ENCODE results near the gene SPTBN1.

SPTBN1 gene

DNA sequence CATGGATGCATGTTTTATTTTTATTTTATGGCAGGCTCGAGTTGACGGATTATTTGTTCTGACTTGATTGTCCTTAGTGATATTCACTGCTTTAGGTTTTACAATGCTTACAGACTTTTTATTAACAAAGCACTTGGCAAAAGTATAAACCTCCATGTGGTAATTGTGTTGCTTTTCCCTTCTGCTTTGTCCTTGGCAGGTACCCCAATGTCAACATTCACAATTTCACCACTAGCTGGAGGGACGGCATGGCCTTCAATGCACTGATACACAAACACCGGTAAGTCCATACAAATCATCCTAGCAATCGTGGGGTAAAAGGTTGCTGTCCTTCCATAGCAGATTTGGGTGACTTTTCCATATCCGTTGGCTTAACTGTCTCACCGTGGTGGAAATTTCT lies 161.3 kb downstream of the SPTBN1 start:
- FAIRE-seq, result no peak

DNA sequence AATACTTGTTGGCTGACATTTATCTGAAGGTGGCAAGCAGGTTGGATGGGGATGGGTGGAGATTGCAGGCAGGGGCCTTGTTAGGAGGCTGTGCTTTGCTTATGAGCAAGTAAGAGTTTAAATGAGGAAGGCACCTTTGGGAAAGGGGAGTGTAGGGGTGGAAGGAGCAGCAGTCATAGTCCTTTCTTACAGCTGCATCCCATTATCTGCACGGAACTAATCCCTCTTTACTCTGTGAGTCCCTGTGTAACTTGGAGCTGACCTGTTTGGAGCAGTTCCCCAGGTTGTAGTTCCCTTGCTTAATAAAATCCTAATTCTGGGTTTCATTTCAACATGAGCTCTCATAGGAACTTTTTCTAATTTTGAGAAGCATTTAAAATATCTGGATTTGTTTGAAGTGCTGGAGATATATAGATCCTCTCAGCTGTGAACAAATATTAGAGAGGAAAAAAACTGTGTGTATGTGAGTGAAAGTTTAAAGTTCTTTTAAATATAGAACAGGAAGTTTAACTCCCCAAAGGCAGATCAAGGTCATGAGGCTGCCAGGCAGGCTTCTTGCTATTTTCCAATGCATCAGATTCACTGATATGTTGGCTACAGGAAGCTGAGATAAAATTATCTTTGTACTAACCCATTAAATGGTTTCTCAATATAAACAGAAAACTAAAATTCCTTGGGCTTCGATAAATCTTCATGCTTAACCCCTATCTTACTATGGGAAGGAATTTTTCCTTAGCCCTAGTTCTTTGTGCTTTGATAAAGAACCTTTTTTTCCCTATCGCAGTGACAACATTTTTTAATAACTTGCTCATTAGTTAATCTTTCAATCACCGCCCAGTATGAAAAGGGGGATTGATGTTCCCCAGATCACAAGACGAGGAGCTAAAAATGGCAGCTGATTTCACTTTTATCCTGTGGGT lies 162.8 kb downstream of the SPTBN1 start:
- no peak for FAIRE-seq

DNA sequence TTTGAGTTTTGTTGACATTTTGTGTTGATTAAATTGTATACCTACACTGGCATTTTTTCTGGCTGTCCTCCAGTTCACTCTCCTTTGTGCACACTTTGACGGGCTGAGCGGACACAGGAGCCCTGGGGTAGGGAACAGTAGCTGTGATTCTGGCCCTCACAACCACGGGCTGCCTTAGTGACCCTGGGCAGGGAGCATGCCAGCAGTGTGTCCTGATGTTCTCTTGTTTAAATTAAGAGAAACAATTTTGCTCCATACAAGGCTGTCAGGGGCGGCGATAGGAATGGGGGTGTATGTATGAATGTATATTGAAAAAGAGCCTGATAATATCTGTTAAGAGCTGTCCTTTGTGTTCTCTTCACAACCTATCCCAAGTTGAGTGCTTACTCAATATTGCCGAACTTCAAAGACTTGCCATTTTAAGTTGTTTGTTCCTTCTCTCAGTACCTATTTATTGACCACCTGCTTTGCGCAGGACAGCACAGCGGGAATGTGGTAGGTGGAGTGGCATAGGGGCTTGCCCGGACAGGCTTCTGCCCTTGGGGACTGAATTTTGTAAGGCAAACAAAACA lies 163.6 kb downstream of the SPTBN1 start:
- no peak for FAIRE-seq

DNA sequence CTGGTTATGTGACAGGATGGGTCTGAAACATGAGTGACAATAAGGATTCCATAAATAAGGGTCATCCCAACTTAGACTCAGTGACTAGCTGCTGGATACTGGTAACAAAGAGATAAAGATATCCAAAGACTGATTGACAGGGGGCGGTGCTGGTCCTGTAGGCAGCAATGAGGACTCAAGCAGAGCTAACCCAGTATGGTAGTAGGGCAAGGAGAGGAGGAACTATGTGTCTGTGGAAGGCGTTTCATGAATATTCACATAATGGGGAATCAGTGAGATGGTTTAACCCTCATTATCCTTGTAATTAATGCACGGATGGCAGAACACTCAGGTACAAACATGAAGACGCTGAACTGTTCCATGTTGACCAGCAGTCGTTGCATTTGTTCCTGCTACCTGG lies 164.8 kb downstream of the SPTBN1 start:
- no peak for FAIRE-seq

DNA sequence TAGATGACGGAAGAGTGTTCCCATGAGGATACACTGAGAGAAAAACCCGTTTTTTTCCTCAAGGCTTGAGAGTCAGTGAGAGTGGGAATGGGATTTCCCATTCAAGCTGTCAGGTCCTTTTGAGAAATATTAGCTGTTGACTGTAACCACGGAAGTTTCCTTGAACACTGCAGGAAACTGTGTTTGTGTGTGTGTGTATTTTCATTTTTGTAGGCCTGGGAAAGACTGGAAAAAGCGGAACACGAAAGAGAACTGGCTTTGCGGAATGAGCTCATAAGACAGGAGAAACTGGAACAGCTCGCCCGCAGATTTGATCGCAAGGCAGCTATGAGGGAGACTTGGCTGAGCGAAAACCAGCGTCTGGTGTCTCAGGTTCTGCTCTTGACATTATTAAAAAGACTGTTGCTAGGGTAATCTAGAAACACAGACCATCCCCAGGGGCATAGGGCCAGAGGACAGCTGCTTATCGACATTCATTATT lies 168.5 kb downstream of the SPTBN1 start:
- FAIRE-seq, result no peak

DNA sequence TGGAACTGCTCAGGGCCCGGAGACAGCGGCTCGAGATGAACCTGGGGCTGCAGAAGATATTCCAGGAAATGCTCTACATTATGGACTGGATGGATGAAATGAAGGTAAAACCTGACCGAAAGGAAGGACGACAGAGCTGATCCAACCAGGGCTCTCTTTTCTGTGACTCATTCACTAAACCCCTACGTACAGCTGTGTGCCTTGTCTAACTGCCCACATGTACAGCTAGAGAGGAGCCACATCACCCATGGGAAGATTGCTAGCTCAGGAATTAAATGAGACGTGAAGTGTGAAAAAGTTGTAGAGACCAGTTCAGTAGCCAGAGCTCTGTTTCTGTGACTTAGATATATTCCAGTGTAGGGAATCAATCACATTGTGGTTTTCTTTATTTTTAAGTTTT lies 170.0 kb downstream of the SPTBN1 start:
- no peak for FAIRE-seq

DNA sequence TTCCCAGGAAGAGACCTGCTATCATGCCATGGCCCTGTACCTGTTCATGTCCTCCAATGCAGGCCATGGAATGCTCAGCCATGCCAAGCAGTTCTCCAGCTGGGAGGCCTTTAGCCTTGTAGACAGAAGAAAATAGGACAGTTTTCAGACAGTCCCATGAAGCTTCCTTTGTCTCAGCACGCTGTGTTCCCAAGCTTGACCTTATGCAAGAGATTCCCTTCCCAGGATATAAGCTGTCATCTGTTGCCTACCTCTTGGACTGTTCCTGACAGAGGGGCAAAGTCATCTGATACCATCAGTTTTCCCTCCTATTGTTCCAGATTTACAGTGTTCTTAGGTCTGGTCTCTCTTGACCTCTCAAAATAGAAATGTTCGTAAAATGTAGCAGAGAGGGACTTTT lies 170.8 kb downstream of the SPTBN1 start:
- FAIRE-seq, result no peak

DNA sequence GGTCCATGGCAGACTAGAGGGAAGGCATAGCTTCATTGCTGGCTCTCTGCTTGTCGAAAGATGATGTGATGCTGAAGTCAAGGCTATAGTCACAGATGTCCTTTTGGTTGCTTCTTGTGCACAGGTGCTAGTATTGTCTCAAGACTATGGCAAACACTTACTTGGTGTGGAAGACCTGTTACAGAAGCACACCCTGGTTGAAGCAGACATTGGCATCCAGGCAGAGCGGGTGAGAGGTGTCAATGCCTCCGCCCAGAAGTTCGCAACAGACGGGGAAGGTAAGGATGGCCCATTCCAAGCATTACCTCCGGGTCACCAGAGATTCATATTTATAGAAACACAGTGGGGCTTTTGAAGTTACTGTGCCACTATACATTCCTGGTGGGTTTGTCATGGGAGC lies 171.8 kb downstream of the SPTBN1 start:
- FAIRE-seq, result no peak

DNA sequence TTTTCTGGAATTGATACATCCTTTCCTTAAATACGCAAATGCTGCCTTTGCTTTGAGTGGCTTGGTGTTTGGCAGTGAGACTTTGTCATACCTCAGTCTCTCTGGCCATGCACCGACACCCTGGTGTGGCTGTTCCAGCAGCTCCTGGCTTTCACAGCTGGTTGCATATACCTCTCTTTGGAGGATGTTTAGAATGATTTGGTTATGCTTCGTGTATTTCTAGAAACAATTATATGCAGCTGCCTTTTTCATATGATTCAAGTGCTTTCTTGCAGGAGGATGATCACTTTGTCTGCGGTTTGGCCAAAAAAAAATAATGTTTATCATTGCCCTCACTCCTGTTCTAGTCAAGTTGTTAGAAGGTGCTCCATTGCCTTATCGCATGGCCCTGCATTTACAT lies 172.3 kb downstream of the SPTBN1 start:
- FAIRE-seq, result no peak

DNA sequence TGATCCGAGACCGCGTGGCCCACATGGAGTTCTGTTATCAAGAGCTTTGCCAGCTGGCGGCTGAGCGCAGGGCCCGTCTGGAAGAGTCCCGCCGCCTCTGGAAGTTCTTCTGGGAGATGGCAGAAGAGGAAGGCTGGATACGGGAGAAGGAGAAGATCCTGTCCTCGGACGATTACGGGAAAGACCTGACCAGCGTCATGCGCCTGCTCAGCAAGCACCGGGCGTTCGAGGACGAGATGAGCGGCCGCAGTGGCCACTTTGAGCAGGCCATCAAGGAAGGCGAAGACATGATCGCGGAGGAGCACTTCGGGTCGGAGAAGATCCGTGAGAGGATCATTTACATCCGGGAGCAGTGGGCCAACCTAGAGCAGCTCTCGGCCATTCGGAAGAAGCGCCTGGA lies 172.8 kb downstream of the SPTBN1 start:
- FAIRE-seq, result no peak

DNA sequence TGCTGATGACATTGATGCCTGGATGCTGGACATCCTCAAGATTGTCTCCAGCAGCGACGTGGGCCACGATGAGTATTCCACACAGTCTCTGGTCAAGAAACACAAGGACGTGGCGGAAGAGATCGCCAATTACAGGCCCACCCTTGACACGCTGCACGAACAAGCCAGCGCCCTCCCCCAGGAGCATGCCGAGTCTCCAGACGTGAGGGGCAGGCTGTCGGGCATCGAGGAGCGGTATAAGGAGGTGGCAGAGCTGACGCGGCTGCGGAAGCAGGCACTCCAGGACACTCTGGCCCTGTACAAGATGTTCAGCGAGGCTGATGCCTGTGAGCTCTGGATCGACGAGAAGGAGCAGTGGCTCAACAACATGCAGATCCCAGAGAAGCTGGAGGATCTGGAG lies 173.3 kb downstream of the SPTBN1 start:
- FAIRE-seq, result no peak

DNA sequence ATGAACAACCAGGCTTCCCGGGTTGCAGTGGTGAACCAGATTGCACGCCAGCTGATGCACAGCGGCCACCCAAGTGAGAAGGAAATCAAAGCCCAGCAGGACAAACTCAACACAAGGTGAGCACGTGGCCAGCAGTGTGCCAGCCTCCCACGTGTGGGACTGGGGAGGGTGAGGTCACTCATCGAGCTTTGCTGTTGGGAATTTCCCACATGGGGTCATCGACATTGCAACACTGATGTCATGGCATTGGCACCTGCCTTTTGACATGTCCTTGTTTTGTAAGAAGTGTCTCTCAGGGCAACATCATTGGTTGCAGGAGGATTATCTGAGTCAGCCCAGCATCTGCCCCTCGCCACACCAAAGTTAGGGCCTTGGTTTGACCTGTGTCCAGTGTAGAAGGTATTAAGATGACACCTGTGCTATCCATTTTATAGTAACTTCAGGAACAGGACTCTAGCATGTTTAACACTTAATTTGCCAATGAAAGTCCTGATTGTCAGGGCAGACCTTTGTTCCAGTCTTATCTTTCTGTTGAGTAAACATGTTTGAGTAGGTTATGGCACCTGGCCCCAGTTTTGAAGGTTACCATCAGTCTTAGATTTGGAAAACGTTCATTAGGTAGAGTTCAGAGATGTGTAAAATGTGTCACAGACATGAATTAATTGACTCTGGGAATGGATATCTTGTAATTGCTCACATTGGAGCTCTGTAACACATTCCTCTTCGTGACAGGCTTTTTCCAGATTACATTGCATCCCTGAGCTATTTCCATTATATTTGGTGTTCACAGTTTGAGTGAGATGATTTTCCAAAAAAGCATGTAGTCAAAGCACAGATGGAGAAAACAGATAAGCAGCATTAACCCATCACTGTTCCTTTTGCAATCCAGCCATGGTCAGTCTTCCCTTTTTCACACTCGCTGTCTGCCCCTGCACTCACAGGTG lies 174.1 kb downstream of the SPTBN1 start:
- FAIRE-seq, result no peak

DNA sequence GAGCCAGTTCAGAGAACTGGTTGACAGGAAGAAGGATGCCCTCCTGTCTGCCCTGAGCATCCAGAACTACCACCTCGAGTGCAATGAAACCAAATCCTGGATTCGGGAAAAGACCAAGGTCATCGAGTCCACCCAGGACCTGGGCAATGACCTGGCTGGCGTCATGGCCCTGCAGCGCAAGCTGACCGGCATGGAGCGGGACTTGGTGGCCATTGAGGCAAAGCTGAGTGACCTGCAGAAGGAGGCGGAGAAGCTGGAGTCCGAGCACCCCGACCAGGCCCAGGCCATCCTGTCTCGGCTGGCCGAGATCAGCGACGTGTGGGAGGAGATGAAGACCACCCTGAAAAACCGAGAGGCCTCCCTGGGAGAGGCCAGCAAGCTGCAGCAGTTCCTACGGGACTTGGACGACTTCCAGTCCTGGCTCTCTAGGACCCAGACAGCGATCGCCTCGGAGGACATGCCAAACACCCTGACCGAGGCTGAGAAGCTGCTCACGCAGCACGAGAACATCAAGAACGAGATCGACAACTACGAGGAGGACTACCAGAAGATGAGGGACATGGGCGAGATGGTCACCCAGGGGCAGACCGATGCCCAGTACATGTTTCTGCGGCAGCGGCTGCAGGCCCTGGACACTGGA lies 174.9 kb downstream of the SPTBN1 start:
- no peak for FAIRE-seq

DNA sequence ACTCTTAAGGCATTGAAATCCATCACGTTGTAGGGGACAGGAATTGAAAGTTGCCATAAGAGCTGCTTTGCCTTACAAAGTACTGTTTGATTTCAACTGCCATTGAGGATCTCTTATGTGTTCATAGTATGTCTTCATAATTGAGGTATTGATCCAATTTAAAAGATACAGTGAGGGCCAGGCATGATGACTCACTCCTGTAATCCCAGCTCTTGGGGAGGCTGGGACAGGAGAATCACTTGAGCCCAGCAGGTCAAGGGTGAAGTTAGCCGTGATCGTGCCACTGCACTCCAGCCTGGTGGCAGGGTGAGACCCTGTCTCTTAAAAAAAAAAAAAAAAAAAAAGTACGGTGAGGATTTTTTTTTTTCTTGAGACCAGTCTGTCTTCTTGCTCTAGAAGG lies 175.6 kb downstream of the SPTBN1 start:
- FAIRE-seq, result no peak

DNA sequence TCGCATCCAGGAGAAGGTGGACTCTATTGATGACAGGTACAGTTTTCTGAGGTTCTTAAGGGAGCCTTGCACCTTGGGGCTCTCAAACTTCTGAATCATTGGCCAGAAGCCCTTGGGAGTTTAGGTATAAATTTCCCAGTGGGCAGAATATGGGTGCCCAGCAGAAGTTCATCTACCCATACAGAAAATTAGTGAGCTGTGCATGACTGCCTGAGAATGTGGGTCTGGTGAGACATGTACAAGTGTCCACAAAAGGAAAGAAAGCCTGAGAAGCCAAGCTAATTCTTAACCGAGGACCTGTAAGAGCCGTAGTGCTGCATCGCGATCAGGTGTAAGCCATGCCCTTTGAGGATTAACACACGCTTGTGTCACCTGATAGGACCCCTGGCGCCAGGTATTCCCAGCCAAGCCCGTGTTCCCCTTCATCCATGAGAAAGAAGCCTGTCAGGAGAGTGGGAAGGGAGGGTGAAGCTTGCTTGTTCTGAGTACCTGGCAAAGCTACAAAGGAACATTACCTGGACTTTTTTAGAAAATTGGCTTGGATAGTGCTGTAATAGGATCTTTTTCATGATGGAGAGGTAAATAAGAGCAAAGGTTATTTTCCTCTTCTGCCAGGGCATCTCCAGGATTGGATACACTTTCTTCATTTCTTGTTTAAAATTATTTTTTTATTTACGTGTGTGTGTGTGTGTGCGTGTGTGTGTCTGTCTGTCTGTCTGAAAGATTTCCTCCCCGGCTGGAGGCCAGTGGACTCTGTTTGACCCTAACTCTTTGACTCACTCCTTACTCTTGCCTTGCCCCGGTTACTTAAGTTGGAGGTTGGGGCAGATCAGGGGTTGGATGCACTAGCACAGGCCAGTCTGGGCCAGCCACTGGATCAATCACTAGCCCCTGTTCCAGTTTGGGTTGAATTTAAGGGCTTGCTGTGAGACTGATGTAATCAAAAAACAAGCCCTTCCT lies 176.9 kb downstream of the SPTBN1 start:
- FAIRE-seq, result no peak

DNA sequence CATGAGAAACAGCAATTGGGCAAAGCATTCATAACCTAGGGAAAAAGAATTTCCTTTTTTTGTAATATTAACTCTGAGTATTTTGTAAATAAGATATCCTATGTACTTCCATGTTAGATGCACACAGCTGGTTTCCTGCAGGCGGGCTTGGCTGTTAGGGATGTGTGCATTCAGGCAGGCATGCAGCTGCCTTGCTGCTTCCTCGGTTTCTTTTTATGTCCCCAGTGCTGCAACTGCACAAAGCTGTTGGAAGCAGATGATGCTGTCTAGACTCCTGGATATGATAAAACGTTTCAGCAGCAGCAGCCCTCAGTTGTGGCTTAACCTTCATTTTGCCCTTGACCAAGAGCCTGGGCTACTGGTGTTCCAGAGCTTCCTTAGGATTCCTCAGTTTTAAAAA lies 177.9 kb downstream of the SPTBN1 start:
- FAIRE-seq, result no peak

DNA sequence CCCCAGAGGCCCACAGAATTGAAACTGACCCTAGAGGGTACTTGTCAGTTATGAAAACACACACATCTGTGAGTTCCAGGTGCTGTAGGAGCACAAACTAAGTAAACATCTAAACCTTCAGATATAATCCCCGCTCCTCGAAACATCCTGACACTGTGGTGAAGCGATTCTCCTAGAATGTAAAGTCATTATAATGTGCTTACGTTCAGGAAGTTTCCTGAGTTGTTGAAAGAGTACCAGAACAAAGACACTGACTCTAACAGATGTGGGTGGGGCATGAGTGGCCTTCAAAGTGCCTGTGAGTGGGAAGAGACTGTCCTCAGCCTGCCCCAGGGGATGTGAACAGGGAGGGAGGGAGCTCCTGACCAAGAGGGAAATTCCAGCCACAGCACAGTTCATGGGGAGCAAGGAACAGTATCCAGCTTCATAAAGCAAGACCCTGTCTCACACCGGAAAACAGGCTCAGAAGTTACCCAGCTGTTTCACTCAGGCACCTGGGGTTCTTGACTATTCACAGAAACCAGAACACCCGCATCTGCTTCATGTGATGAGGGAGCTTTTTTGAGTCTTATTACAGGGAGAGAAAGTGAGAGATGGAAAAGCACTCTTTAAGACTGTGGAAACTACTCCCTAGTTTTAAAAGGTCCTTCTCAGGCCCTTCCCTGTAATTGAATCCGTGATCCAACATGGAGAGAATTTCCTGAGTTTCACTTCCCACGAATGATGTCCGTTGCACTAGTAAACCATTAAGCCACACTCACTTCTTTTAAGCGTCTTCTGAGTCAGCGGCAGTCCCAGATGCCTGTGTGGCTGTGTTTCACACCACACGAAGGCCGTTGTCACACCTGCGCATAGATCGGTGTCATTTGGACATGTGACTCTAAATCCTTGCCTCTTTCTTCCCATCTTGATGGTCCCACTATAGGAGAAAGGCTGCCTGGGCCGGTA lies 178.7 kb downstream of the SPTBN1 start:
- FAIRE-seq, result no peak

DNA sequence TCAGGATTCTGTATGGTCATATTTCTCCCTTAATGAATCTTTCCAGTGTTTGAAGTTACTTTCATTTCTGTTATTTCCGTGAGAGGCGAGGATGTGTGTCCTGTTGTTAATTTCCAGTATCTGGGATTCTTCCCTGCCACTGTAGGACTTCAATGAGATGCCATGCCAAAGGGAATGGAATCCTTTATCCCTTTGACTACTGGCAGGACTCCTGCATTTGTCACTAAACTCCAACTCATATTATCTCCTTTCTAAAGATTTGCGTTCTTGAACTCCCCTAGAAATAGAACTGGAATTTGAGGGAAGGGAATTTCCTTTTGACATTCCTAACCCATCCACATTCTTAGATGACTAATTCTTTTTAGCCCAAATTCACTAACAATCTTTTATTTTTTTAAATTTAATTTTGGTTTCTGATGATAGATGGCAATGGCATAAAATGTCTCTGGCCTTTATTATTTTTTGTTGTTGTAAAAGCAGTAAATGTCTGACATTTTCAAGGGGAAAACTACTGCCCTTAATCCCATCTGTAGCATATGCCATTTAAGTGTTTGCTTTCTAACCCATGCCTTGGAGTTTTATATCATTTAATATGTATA lies 179.5 kb downstream of the SPTBN1 start:
- no peak for FAIRE-seq

DNA sequence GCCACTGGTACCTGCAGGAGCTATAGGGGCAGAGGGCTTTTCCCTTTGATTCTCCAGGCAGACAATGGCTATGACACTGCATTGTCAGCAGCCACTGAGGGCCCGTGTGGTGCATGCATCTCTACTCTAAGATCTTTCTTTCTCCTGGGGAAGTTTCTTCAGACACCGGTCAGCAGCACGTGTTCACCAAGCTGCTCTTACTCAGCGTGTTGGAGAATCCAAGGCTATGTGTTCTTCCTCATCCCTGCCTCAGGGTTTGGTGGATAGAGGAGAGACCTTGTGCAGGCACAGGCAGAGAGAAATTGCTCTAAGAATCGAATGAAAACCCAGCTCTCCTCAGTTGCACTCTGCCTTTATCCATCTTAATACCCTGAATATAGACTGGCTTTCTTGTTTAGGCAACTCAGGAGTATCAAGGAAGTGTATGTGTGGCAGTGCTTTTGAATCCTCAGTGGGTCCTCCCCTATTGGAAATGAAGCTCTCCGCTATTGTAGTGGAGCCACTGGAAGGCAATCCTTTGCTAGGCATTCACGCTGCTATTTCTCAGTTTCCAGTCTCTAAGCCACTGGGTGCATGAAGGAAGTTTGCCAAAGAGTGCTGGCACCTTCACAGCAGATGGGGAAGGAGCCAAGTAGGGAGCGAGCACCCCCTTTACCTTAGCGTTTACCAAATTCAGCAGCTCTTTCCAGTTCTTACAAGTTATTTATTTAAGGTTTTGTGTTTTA lies 180.4 kb downstream of the SPTBN1 start:
- no peak for FAIRE-seq
